Right lobe of liver (tissue), 4 donors: ENCODE data around the gene SAG.

Experiments
- CTCF ChIP-seq, 4 donors: fragments of 200-600 bp in 3 of 4; fragments of 450-650 bp in 1 of 4; IDR thresholded peaks; one replicate each; pipeline versions ENCODE4 v1.5.1 to v1.8.0; 2016 to 2022; ENCODE audit warnings: antibody characterized with exemption in 4 of 4, mild to moderate bottlenecking in 2 of 4
- POLR2A ChIP-seq: fragments of 450-650 bp; IDR thresholded peaks from one replicate; pipeline ENCODE4 v1.6.1; 2017; ENCODE audit warnings: antibody characterized with exemption, mild to moderate bottlenecking
- donor health status: DM: no; HTN: no; CAD: no.
- donor health status: DM: no; HTN: no; CAD: no.
- donor health status: DM: no; HTN: yes; CAD: no.

DNA sequence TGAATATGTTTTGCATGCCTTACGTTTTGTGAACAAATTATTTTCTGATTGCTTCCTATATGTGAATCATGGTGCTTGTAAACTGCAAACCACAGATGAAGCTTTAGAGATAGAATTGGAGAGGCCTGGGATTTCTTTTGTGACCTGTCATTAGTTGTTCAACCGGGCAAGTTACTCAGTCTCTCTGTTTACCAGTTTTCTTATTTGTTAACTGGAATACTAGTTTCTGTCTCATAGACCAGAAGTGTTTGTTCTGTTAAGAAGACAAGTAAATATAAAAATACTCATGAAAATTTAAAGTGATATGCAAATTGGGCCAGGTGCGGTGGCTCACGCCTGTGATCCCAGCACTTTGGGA, 74.0 kb downstream of the SAG start:
- TF ChIP-seq CTCF (IDR thresholded peaks at IDR 0.05) (no peak), POLR2A (no peak)
